SH-SY5Y (cell line): ENCODE measurements around the gene TMEM208.

Experiments used
- GATA2 ChIP-seq: IDR thresholded peaks from 2 replicates; pipeline ENCODE4 v1.6.1; 2011; ENCODE audit warnings: mild to moderate bottlenecking, low read depth, low read length
- GATA3 ChIP-seq: IDR thresholded peaks from 2 replicates; pipeline ENCODE4 v1.6.1; 2011; ENCODE audit warnings: low read depth, mild to moderate bottlenecking, low read length, moderate library complexity

- no peak for TF ChIP-seq GATA2
- no peak for TF ChIP-seq GATA3
Observed at GRCh38 chr16:67197704-67198103, 29.2 kb upstream of the TMEM208 start.
